ENCODE results near the gene FNIP1. TPM values are rescaled to one million over a fixed set of nuclear protein-coding genes. Genes with fewer than 3 reads are reported as not detected.

The FNIP1 gene
- total and polyA plus RNA-seq, 12 donors = 2.8 to 41.7 (median 32.7) TPM

DNA sequence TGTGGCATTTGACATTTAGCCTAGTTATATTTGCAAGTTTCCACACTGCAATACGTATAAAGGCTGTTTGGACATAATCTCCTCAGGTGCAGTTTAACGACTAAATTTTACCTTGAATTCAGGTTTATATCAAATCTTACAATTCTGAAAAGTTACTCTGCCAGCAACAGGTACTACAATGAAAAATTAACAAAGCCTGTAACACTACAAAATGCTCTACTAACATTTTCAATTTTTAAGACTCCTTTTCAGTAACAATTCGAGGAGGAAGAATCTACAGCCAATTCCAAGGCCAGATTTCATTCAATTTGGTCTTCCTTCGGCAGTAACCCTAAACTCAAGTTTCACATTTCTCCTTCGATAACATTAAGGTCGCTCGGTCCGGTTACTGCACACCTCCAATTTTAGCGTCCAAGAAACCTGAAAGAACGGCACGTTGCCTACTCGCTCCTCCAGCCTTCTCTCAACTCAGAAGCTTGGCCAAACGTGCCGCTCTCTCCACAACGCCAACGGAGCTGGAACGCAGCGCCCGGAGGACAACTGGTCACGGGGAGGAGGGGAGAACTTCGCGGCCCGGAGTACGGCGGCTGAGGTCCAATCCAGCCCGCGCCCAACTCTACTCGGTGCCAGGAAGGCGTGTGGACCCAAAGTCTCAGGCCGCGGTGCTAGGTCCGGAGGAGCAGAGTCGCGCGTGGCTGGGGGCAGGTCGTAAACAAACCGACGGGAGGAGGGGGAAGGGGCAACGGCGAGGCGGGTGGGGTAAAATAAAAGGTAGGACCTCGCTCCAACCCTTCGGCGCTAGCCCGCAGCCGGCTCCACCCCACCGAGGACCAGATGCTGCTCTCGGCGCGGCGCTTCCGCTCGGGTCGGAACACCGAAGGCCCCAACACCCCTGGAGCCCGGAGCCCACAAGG, 681 bp downstream of the FNIP1 start:
- peak; percentile 65 to 87 (median 74) for ATAC-seq
- Histone ChIP-seq H3K4me3 (peak overlapping the region; percentile 89 to 100 (median 99)), H3K36me3 (peaks cover 0 to 4% (median 0%) of the 10 kb centered on the region in 9 donors), H3K27ac (peak overlapping the region; percentile 97 to 100 (median 99)), H3K27me3 (no peaks in the 10 kb centered on the region), H3K4me1 (peaks cover 0 to 55% (median 44%) of the 10 kb centered on the region in 9 donors), H3K9me3 (no peaks in the 10 kb centered on the region)
- TF ChIP-seq CTCF (IDR thresholded peaks at IDR 0.05) = no peak
- peak; percentile 73 to 78 for DNase-seq
- WGBS, 2 donors = 0% methylated on average over 47 to 56 of the region's 56 CpGs
- intact Hi-C loops (cut with DNase I) = loop anchor here in 6 of 10 donors (2.0 to 10.0 kb wide), 5 partner anchors 91 to 161 kb away; partner anchors contain the start of gene RAPGEF6 (in 5 of the 6)

DNA sequence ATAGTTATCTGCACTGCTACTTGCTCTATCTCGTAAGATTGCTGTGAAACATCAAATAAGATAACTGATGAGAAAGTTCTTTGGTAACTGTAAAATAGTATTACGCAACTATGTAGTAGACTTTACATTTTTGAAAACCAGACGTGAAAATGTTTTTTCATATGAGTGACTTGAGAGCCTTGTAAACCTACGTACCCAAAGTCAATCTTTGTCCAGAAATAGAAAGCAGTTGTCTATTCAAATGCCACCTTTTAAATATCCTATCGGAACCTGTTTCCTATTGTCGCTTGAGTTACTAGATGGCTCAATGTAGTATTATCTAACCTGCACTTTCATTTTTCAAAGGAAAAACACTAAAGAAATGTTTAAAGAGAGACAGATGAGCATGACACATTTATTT, 1.6 kb downstream of the FNIP1 start:
- intact Hi-C loops (cut with DNase I) = loop anchor here in 6 of 10 donors (5.0 to 10.0 kb wide), 4 partner anchors 90 to 160 kb away; partner anchors contain the start of gene RAPGEF6 (in 4 of the 6)
- no peak for TF ChIP-seq CTCF (IDR thresholded peaks at IDR 0.05)
- peaks cover 0 to 64% (median 52%) of the 10 kb centered on the region in 9 donors for H3K4me1 ChIP-seq
- ATAC-seq (no peak), DNase-seq (no peak)
- peak overlapping the region in 9 of 10 donors; percentile 89 to 100 (median 99) for H3K4me3 ChIP-seq
- no peaks in the 10 kb centered on the region for H3K9me3 ChIP-seq
- H3K27ac ChIP-seq = peak overlapping the region in 8 of 10 donors; percentile 97 to 100 (median 99)
- H3K27me3 ChIP-seq = no peaks in the 10 kb centered on the region
- H3K36me3 ChIP-seq = peaks cover 0 to 4% (median 0%) of the 10 kb centered on the region in 9 donors
- 36 to 41% methylated on average over 6 of the region's 6 CpGs for WGBS, 2 donors

DNA sequence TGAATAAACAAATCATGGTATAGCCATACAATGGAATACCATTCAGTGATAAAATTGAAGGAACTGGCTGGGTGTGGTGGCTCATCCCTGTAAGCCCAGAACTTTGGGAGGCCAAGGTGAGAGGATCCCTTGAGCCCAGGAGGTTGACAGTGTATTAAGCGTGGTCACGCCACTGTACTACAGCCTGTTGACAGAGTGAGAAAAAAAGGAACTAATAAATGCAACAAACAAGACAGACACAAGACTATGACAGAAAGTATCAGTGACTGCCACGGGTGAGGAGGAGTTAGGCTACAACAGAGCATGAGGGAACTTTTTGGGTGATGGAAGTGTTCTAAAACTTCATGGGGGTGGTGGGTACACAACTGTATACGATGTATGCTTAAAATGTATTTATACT, 2.2 kb downstream of the FNIP1 start:
- no peak for ATAC-seq
- 69 to 75% methylated on average over 4 of the region's 4 CpGs for WGBS, 2 donors
- Histone ChIP-seq H3K27me3 (no peaks in the 10 kb centered on the region), H3K27ac (peak overlapping the region in 5 of 10 donors; percentile 99 to 100 (median 99)), H3K4me3 (peak overlapping the region in 9 of 10 donors; percentile 89 to 100 (median 99)), H3K4me1 (peaks cover 0 to 70% (median 54%) of the 10 kb centered on the region in 9 donors), H3K36me3 (peaks cover 0 to 4% (median 0%) of the 10 kb centered on the region in 9 donors), H3K9me3 (no peaks in the 10 kb centered on the region)
- intact Hi-C loops (cut with DNase I) = loop anchor here in 4 of 10 donors (10.0 kb wide), 3 partner anchors 90 to 160 kb away; partner anchors contain the start of gene RAPGEF6 (in 2 of the 4)
- no peak for TF ChIP-seq CTCF (IDR thresholded peaks at IDR 0.05)
- DNase-seq = no peak

GRCh38 chr5:131792896-131793295, 3.9 kb downstream of the FNIP1 start:
- no peak for TF ChIP-seq CTCF (IDR thresholded peaks at IDR 0.05)

More at GRCh38 chr5:131792896-131793295, 3.9 kb downstream of the FNIP1 start:
- Histone ChIP-seq H3K27ac (no peak overlapping the region), H3K4me1 (peaks cover 0 to 77% (median 52%) of the 10 kb centered on the region in 9 donors), H3K27me3 (no peaks in the 10 kb centered on the region), H3K4me3 (no peak overlapping the region), H3K36me3 (peaks cover 0 to 4% (median 0%) of the 10 kb centered on the region in 9 donors), H3K9me3 (no peaks in the 10 kb centered on the region)
- 97 to 100% methylated on average over 2 of the region's 2 CpGs for WGBS, 2 donors
- intact Hi-C loops (cut with DNase I) = loop anchor here in 4 of 10 donors (10.0 kb wide), 3 partner anchors 88 to 158 kb away; partner anchors contain the start of gene RAPGEF6 (in 2 of the 4)
- ATAC-seq (no peak), DNase-seq (no peak)
